ENCODE results near the gene TMEM63B. TPM values are rescaled to one million over a fixed set of nuclear protein-coding genes. Genes with fewer than 3 reads are reported as not detected.
A peak's percentile ranks its signal among the peaks of the same experiment; 100 is the strongest.

TMEM63B gene
- total and polyA plus RNA-seq, 9 of the 15 experiments (the other 6 are each of a cell fraction or from before 2014, with no cell fraction given), result 0.14 to 39.4 (median 14.4) TPM

GRCh38 chr6:44128020-44128917, 915 bp downstream of the TMEM63B start (continued):
- TF ChIP-seq CHD7 (IDR thresholded peaks at IDR 0.05; ENCODE audit: low read depth, low read length) (no peak), SP1 (CRISPR knock-in tag; IDR thresholded peaks at IDR 0.05) (0 out of 2 replicates have a peak, but pooled peaks have one; percentile 55), SLC30A9 (CRISPR knock-in tag; IDR thresholded peaks at IDR 0.05) (no peak), NFE2 (IDR thresholded peaks at IDR 0.05; ENCODE audit: low read depth) (no peak), ZNF224 (CRISPR knock-in tag; IDR thresholded peaks at IDR 0.05) (no peak), SREBF1 (IDR thresholded peaks at IDR 0.05; ENCODE audit: borderline replicate concordance, low read depth, low read length) (no peak), SAFB (IDR thresholded peaks at IDR 0.05; ENCODE audit: borderline replicate concordance, low read depth, low read length) (no peak), EHMT2 (IDR thresholded peaks at IDR 0.05) (no peak), MAFG (tag; conservative IDR thresholded peaks at IDR 0.05) (no peak), ZFPM2 (CRISPR knock-in tag; IDR thresholded peaks at IDR 0.05) (no peak), TCF15 (CRISPR knock-in tag; IDR thresholded peaks at IDR 0.05) (0 out of 2 replicates have a peak, but pooled peaks have one; percentile 5), ZNF174 (CRISPR knock-in tag; IDR thresholded peaks at IDR 0.05) (no peak), MYC (IDR thresholded peaks at IDR 0.05; ENCODE audit: low read depth, low read length) (no peak), MYC (CRISPR knock-in tag; IDR thresholded peaks at IDR 0.05; ENCODE audit: borderline replicate concordance, low read depth) (peak; percentile 33; the same call in 1 of the 2 replicates), ZNF655 (CRISPR knock-in tag; IDR thresholded peaks at IDR 0.05) (no peak)
